ENCODE data around the gene FAM174C.

- no peak for TF ChIP-seq ATF7 (IDR thresholded peaks at IDR 0.05; ENCODE audit: low read depth)
- peak; percentile 97 for TF ChIP-seq MAX (IDR thresholded peaks at IDR 0.05; ENCODE audit: low read depth, low read length)
- peak; percentile 94 for TF ChIP-seq CREM (IDR thresholded peaks at IDR 0.05; ENCODE audit: low read depth)
- TF ChIP-seq ELK1 (IDR thresholded peaks at IDR 0.05; ENCODE audit: low read depth, low read length): peak; percentile 48; the same call in 1 of the 2 replicates
- peak; percentile 94 for TF ChIP-seq MYC (IDR thresholded peaks at IDR 0.05; ENCODE audit: insufficient read depth, insufficient read length, insufficient replicate concordance, low read length, severe bottlenecking)
- TF ChIP-seq TCF3 (IDR thresholded peaks at IDR 0.05; ENCODE audit: borderline replicate concordance, insufficient read depth, low read depth, low read length): 0 out of 2 replicates have a peak, but pooled peaks have one; percentile 46
- no peak for TF ChIP-seq MTA2 (IDR thresholded peaks at IDR 0.05; ENCODE audit: low read depth)
- no peak for TF ChIP-seq CTCF (IDR thresholded peaks at IDR 0.05 in 2 of 3, conservative IDR thresholded peaks at IDR 0.05 in 1 of 3; ENCODE audit: control insufficient read depth in 2 of 3, extremely low read depth in 1 of 3, insufficient read depth in 1 of 3, low read depth in 3 of 3, low read length in 3 of 3)
- TF ChIP-seq RAD21 (IDR thresholded peaks at IDR 0.05; ENCODE audit: insufficient read depth, low read depth, low read length): no peak
- peak; percentile 89 for TF ChIP-seq POLR2A (IDR thresholded peaks at IDR 0.05; ENCODE audit: low read depth, low read length)
- no peak for TF ChIP-seq HDGF (IDR thresholded peaks at IDR 0.05)
- no peak for TF ChIP-seq CEBPZ (IDR thresholded peaks at IDR 0.05; ENCODE audit: low read depth, low read length)
- no peak for TF ChIP-seq ZNF384 (IDR thresholded peaks at IDR 0.05; ENCODE audit: borderline replicate concordance, low read depth, low read length)
- TF ChIP-seq LARP7 (IDR thresholded peaks at IDR 0.05): peak; percentile 100
Measured at GRCh38 chr19:1275260-1275975, at the start of gene FAM174C.

Measured in GM12878 (cell line).